Suprapubic skin (tissue), 4 donors: Measurements from ENCODE around the gene HELZ.

Source experiments
- CTCF ChIP-seq, 2 donors: fragments of 200-600 bp in 1 of 2; fragments of 450-650 bp in 1 of 2; sonication (generic) in 1 of 2; IDR thresholded peaks; one replicate each; pipeline ENCODE4 v1.5.1; 2016 to 2019; ENCODE audit warnings: antibody characterized with exemption in 2 of 2, mild to moderate bottlenecking in 1 of 2, moderate library complexity in 1 of 2
- EP300 ChIP-seq: sonication (generic); formaldehyde crosslinking; IDR thresholded peaks from one replicate; pipeline ENCODE4 v1.6.1; 2017; ENCODE audit warnings: antibody characterized with exemption
- POLR2A ChIP-seq, 2 donors: fragments of 450-650 bp; IDR thresholded peaks; one replicate each; pipeline ENCODE4 v1.6.1; 2017; ENCODE audit warnings: antibody characterized with exemption in 2 of 2, mild to moderate bottlenecking in 2 of 2, moderate library complexity in 2 of 2
- POLR2AphosphoS5 ChIP-seq, 3 donors: sonication (generic); formaldehyde crosslinking; IDR thresholded peaks; one replicate each; pipeline ENCODE4 v1.6.1; 2017; ENCODE audit warnings: antibody characterized with exemption in 3 of 3

- no peak for TF ChIP-seq CTCF (IDR thresholded peaks at IDR 0.05)
- no peak for TF ChIP-seq POLR2A (IDR thresholded peaks at IDR 0.05)
- TF ChIP-seq EP300: no peak
- no peak for TF ChIP-seq POLR2AphosphoS5 (IDR thresholded peaks at IDR 0.05)
Observed at GRCh38 chr17:67227488-67227887, 17.5 kb downstream of the HELZ start.
